COR-L47 (cell line): ENCODE measurements around the gene GPR173.

Source experiments
- DNase-seq: peaks from one replicate; lab custom pipeline; 2025; lab: John Stamatoyannopoulos, UW

The GPR173 gene

DNA sequence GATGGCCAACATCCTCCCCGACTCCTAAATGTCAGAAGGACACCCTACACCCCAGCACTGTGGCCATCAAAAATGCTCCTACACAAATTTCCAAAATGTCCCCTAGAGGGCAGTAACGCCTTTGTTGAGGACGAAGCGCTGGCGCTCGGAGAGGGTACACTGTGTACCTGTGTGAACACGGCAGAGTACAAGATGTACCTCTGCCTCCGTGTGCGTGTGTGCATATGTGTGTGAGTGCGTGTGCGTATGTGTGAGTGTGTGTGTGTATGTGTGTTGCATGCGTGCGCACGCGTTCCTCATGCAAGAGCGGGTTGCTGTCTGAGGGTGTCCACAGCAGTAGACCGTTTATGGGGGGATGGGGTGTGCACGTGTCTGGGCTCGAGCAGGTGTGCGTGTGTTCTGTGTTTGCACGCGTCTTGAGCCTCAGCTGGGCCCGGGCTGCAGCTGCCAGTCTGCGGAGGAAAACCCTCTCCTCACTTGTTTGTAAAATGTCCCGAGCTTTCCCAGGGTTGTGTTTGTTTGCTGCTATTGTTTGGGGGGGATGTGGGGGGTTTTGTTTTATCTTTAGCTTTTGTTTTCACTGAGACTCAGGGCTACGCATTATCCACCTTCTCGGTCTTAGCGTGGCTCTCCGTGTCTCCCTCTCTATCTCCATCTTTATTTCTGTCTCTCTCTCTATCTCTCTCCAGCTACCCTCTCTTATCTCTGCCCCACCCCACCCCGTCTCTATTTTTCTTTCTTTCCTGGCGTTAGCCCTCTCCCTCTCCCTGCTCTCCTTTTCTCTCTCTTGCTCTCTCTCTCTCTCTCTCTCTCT, 23.2 kb downstream of the GPR173 start:
- peak; percentile 56 for DNase-seq

- DNase-seq = no peak
Measured at GRCh38 chrX:53072418-53073114, 24.0 kb downstream of the GPR173 start.

- peak; percentile 38 for DNase-seq
Measured at GRCh38 chrX:53073115-53073586, 24.6 kb downstream of the GPR173 start.

DNA sequence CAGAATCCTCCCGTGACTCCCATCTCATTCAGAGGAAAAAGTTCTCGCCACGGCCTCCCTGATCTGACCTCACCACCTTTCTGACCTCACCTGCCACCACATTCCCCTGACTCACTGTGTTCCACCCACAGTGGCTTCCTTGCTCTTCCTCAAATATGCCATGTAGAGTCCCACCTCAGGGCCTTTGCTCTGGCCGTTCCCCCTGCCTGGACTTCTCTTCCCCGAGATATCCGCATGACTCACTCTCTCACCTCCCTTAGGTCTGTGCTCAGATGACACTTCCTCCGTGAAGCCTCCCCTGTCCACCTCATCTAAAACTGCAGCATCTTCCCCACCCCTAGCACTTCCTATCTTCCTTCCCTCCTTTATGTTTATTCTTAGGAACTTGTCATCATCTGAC, 26.4 kb downstream of the GPR173 start:
- no peak for DNase-seq

DNA sequence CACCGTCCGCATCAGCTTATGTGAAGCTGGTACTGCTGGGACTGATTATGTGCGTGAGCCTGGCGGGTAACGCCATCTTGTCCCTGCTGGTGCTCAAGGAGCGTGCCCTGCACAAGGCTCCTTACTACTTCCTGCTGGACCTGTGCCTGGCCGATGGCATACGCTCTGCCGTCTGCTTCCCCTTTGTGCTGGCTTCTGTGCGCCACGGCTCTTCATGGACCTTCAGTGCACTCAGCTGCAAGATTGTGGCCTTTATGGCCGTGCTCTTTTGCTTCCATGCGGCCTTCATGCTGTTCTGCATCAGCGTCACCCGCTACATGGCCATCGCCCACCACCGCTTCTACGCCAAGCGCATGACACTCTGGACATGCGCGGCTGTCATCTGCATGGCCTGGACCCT, 28.1 kb downstream of the GPR173 start:
- DNase-seq = no peak

- no peak for DNase-seq
Measured at GRCh38 chrX:53077207-53078197, 28.9 kb downstream of the GPR173 start.

DNA sequence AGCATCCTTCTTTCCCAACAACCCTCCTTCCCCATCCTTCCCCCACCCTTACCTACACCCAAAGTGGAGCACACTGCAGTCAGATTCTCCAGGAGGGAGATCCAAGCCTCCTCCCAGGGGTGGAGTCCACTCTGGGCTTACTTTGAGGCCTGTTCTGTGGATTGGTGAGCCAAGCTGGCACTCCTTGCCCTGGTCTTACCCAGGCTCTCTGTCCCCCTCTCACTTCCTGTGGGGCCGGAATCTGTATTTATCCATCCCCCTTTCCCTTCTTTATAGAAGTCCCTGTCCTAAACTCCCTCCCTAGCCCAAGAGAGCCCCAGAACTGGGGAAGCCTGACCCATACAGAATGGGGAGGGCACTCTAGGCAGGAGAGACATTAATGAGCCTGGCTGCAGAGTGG, 30.4 kb downstream of the GPR173 start:
- DNase-seq = no peak

- no peak for DNase-seq
Measured at GRCh38 chrX:53080628-53081580, 32.3 kb downstream of the GPR173 start.

- peak; percentile 90 for DNase-seq
Measured at GRCh38 chrX:53081925-53082772, 33.6 kb downstream of the GPR173 start, which contains the start of gene TSPYL2. TSS of gene TSPYL2 (plus strand) at chrX:53082367. CDS start at chrX:53082499, 132 bp downstream.

- DNase-seq = no peak
Measured at GRCh38 chrX:53082773-53083616, 34.4 kb downstream of the GPR173 start.

- no peak for DNase-seq
Measured at GRCh38 chrX:53084043-53084570, 35.5 kb downstream of the GPR173 start.

DNA sequence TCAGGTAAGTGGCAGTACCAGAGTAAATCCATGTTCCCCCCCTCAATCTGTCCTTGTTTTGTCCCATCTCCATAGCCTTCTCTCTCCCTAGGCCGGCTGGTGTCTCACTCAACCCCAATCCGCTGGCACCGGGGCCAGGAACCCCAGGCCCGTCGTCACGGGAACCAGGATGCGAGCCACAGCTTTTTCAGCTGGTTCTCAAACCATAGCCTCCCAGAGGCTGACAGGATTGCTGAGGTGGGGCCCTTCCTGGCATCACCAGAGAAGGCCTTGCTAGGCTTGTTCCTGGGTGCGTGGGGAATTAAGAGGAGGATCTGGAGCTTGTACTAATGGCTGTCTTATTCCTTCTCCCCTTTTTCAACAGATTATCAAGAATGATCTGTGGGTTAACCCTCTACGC, 36.3 kb downstream of the GPR173 start:
- DNase-seq = no peak

- no peak for DNase-seq
Measured at GRCh38 chrX:53085661-53086229, 37.2 kb downstream of the GPR173 start.

- no peak for DNase-seq
Measured at GRCh38 chrX:53086464-53086863, 37.9 kb downstream of the GPR173 start.

DNA sequence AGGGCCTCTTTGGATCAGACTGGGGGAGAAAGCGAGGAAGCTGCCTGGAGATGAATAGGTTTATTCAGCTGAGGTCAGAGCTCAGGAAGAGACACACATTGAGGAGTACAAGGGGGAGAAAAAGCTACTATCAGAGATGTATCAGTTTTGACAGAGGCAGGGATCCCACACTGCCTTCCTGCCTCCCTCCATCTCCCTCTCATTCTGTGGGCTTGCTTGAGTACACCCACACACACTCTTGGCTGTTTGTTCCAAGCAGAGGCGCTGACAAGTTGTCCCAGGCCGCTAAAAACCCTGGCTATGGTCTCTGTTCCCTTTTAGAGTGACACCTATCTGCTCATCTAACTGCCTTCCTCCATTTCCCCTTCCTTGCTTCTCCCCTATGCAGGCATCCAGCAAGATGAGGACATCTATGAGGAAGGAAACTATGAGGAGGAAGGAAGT, 38.8 kb downstream of the GPR173 start:
- DNase-seq = no peak

GRCh38 chrX:53088136-53088974, 39.8 kb downstream of the GPR173 start:
- DNase-seq = peak; percentile 78

DNA sequence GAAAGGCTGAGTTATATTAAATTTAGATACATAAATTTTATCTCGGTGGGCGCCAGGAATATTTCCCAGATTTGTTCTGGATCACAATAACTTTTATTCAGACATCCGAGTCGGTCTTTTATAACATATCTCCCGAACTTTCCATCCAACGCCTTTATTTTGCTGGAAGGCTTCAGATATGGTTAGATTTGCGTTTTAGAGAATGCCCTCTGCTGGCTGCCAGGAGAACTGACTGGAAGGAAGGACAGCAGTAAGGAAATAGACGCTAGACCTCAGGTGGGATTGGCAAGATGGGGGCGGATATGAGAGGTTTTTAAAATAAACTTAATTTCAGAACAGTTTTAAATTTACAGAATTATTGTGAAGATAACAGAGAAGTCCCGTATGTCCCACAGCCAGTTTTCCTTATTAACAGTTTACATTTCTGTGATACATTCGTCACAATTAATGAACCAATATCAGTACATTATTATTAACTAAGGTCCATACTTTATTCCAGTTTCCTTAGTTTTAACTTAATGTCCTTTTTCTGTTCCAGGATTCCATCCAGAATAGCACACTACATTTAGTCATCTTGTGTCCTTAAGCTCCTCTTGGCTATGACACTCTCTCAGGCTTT, 40.7 kb downstream of the GPR173 start:
- DNase-seq = peak; percentile 22
